ENCODE measurements around the gene ADGRV1. TPM values are rescaled to one million over a fixed set of nuclear protein-coding genes. Genes with fewer than 3 reads are reported as not detected.

ADGRV1 gene
- total RNA-seq, 1 donor from 2014 or later, result 0.99 TPM

DNA sequence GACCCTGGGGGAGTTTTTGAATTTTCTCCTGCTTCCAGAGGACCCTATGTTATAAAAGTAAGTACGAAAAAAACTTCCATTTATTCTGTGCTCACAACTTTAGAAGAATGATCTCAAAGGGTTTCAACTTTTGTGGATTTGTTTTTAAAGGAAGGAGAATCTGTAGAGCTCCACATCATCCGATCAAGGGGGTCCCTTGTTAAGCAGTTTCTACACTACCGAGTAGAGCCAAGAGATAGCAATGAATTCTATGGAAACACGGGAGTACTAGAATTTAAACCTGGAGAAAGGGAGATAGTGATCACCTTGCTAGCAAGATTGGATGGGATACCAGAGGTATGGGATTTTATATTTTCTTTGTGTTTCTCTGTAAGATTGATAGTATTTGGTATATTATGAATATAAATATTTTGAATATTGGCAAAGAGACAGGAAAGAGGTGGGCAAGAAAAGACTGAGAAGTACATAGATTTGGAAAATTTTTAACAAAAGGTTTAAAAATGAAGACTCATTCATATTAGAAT, 84.2 kb downstream of the ADGRV1 start:
- Mint-ChIP-seq H3K4me1 (ENCODE audit: unreplicated experiment) (peaks cover 2% of the 10 kb centered on the region), H3K27me3 (ENCODE audit: unreplicated experiment) (peaks cover 7% of the 10 kb centered on the region), H3K9me3 (ENCODE audit: unreplicated experiment) (no peaks in the 10 kb centered on the region), H3K4me3 (ENCODE audit: unreplicated experiment) (no peak overlapping the region), H3K36me3 (ENCODE audit: unreplicated experiment) (no peaks in the 10 kb centered on the region), H3K27ac (ENCODE audit: unreplicated experiment) (no peak overlapping the region)
- no peak for DNase-seq (ENCODE audit: extremely low spot score, unreplicated experiment)
- TF ChIP-seq, protein P1, sequence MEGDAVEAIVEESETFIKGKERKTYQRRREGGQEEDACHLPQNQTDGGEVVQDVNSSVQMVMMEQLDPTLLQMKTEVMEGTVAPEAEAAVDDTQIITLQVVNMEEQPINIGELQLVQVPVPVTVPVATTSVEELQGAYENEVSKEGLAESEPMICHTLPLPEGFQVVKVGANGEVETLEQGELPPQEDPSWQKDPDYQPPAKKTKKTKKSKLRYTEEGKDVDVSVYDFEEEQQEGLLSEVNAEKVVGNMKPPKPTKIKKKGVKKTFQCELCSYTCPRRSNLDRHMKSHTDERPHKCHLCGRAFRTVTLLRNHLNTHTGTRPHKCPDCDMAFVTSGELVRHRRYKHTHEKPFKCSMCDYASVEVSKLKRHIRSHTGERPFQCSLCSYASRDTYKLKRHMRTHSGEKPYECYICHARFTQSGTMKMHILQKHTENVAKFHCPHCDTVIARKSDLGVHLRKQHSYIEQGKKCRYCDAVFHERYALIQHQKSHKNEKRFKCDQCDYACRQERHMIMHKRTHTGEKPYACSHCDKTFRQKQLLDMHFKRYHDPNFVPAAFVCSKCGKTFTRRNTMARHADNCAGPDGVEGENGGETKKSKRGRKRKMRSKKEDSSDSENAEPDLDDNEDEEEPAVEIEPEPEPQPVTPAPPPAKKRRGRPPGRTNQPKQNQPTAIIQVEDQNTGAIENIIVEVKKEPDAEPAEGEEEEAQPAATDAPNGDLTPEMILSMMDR (IDR thresholded peaks at IDR 0.05), result no peak

DNA sequence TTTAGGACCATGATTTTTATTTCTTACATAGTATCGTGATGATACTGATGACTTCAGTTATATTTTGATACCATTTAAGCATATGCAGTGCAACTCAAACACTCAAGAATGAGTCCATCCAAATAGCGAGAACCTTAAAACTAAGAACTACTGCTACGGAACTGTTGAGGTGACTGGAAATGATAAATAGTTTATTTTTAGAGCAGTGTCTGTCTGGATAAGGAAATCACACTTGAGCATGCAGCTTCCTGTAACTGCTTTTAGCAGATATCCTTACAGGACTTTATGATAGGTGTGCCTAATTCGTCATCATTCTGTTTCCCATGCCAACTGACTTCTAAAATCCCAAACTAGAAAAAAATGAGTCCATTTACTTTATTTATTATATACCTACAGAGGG, 85.5 kb downstream of the ADGRV1 start:
- Mint-ChIP-seq H3K4me1 (ENCODE audit: unreplicated experiment) (peaks cover 2% of the 10 kb centered on the region), H3K27ac (ENCODE audit: unreplicated experiment) (no peak overlapping the region), H3K27me3 (ENCODE audit: unreplicated experiment) (peaks cover 5% of the 10 kb centered on the region), H3K36me3 (ENCODE audit: unreplicated experiment) (no peaks in the 10 kb centered on the region), H3K4me3 (ENCODE audit: unreplicated experiment) (no peak overlapping the region), H3K9me3 (ENCODE audit: unreplicated experiment) (no peaks in the 10 kb centered on the region)
- DNase-seq (ENCODE audit: extremely low spot score, unreplicated experiment), result no peak
- TF ChIP-seq, protein P1 (IDR thresholded peaks at IDR 0.05), result no peak

DNA sequence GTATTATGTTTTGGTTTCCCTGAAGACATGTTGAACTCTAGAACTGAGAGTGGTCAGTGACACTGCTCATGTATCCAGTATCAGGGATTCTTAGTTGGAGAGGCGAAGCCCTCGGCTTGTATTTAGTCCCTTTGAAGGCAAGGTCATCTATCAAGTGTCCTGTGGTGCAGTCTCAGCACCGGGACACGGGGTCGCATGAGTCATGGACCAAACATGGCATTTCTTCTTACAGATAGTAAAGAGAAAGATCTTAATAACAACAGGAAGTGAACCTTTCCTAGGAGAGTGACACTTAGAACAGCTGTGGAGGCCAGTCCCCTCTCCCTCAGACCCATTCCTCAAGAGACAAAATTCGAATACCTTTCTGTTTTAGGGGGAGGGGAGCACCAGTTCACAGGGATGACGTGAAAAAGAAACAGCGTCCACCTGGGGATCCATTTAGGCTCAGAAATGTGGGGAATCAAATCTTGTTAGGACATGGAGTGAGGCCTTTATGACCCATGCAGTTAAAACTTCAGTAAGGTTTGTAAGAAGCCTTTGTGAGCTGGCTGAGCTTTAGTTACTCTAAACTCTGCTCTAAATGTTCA, 86.5 kb downstream of the ADGRV1 start:
- no peak overlapping the region for H3K27ac Mint-ChIP-seq (ENCODE audit: unreplicated experiment)
- DNase-seq (ENCODE audit: extremely low spot score, unreplicated experiment), result no peak
- TF ChIP-seq, protein P1 (IDR thresholded peaks at IDR 0.05), result no peak
- H3K27me3 Mint-ChIP-seq (ENCODE audit: unreplicated experiment), result peaks cover 5% of the 10 kb centered on the region
- no peaks in the 10 kb centered on the region for H3K36me3 Mint-ChIP-seq (ENCODE audit: unreplicated experiment)
- no peaks in the 10 kb centered on the region for H3K9me3 Mint-ChIP-seq (ENCODE audit: unreplicated experiment)
- no peak overlapping the region for H3K4me3 Mint-ChIP-seq (ENCODE audit: unreplicated experiment)
- H3K4me1 Mint-ChIP-seq (ENCODE audit: unreplicated experiment), result peaks cover 2% of the 10 kb centered on the region

DNA sequence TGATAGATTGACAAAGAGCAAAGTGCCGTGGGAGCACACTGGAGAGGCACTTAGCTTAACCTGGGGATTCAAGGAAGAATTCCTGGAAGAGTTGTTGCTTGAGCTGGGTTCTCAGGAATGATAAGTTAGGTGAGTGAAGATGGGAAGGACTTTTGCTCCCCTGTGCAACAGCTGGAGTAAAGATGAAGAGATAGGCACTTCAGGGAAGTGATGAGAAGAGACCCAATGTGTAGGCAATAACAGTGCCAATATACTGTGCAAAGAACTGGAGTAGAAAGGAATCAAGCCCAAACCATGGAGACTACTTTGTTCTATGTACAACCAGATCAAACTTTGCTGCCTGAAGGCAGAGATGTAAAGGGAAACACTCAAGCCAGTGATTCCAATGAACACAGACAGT, 92.2 kb downstream of the ADGRV1 start:
- DNase-seq (ENCODE audit: extremely low spot score, unreplicated experiment), result no peak
- Mint-ChIP-seq H3K4me1 (ENCODE audit: unreplicated experiment) (no peaks in the 10 kb centered on the region), H3K27me3 (ENCODE audit: unreplicated experiment) (peaks cover 6% of the 10 kb centered on the region), H3K9me3 (ENCODE audit: unreplicated experiment) (no peaks in the 10 kb centered on the region), H3K36me3 (ENCODE audit: unreplicated experiment) (no peaks in the 10 kb centered on the region), H3K4me3 (ENCODE audit: unreplicated experiment) (no peak overlapping the region), H3K27ac (ENCODE audit: unreplicated experiment) (no peak overlapping the region)
- TF ChIP-seq, protein P1 (IDR thresholded peaks at IDR 0.05), result no peak

DNA sequence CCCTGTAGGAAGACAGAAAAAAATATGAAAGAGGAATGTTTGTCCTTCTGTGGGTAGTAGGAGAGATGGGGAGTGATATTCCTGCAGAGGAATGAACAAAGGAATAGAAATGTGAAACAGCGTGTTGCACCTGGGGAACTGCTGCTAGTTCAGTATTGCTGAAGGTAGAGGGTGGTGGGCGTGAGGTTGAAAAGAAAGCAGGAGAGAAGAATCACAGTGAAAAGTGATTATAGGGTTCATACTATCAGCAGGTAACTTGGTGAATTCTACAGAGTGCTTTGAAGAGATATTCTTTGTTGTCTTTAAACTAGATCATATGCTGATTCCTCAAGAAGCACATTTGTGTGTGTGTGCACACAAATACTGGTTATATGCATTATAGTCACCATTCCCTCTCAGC, 95.6 kb downstream of the ADGRV1 start:
- TF ChIP-seq, protein P1 (IDR thresholded peaks at IDR 0.05), result no peak
- Mint-ChIP-seq H3K27me3 (ENCODE audit: unreplicated experiment) (peaks cover 6% of the 10 kb centered on the region), H3K27ac (ENCODE audit: unreplicated experiment) (no peak overlapping the region), H3K4me1 (ENCODE audit: unreplicated experiment) (no peaks in the 10 kb centered on the region), H3K9me3 (ENCODE audit: unreplicated experiment) (no peaks in the 10 kb centered on the region), H3K4me3 (ENCODE audit: unreplicated experiment) (no peak overlapping the region), H3K36me3 (ENCODE audit: unreplicated experiment) (no peaks in the 10 kb centered on the region)
- no peak for DNase-seq (ENCODE audit: extremely low spot score, unreplicated experiment)
